Caki2 (cell line): ENCODE results near the gene LANCL2. TPM values are rescaled to one million over a fixed set of nuclear protein-coding genes. Genes with fewer than 3 reads are reported as not detected.

Experiments used
- DNase-seq: peaks from one replicate; pipeline ENCODE4 v3.0.0-alpha.2; 2015; ENCODE audit warnings: low read depth
- in situ Hi-C: cut with HindIII; loops from 2 replicates; pipeline ENCODE4 v1.10.0; 2016; ENCODE audit warnings: low sequenced_read_pairs, low pct_unique_long_range_greater_than_20kb, mixed read lengths
- total RNA-seq: library from RNA; depleted of rRNA; stranded (reverse); fragments of >200 nt; shearing (Covaris generic); gene quantifications from 2 replicates; pipeline ENCODE4 v1.2.3, GENCODE V29; 2014; ENCODE audit warnings: low replicate concordance

Gene LANCL2
- total RNA-seq, 1 experiment from 2014 or later = 14.2 TPM

- in situ Hi-C loops = no loop called here
Observed at GRCh38 chr7:55427800-55428199, 62.7 kb downstream of the LANCL2 start.

GRCh38 chr7:55429835-55430499, 64.8 kb downstream of the LANCL2 start:
- DNase-seq = no peak
- in situ Hi-C loops = no loop called here

More at GRCh38 chr7:55427800-55428199, 62.7 kb downstream of the LANCL2 start:
- DNase-seq = no peak

DNA sequence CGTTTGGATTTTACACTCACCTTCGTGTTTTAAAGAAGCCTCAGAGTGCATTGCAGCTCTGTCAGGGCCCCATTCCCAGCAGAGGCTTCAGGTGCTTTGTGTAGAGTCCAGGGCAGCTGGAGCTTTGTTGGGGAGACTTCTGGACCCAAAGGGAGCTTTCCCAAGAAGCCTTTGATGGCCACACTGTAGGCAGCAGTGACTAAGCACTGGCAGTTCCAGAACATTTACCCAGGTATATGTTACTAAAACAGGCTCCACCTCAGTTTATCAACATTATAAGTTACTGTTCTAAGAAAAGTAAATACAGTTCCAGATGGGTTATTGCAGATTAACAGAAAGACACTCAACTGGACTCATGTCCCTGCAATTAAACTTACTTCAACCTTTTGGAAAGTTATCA, 66.8 kb downstream of the LANCL2 start:
- peak; percentile 40 for DNase-seq
- in situ Hi-C loops = no loop called here

- no peak for DNase-seq
- in situ Hi-C loops = no loop called here
Observed at GRCh38 chr7:55432506-55432905, 67.4 kb downstream of the LANCL2 start.

DNA sequence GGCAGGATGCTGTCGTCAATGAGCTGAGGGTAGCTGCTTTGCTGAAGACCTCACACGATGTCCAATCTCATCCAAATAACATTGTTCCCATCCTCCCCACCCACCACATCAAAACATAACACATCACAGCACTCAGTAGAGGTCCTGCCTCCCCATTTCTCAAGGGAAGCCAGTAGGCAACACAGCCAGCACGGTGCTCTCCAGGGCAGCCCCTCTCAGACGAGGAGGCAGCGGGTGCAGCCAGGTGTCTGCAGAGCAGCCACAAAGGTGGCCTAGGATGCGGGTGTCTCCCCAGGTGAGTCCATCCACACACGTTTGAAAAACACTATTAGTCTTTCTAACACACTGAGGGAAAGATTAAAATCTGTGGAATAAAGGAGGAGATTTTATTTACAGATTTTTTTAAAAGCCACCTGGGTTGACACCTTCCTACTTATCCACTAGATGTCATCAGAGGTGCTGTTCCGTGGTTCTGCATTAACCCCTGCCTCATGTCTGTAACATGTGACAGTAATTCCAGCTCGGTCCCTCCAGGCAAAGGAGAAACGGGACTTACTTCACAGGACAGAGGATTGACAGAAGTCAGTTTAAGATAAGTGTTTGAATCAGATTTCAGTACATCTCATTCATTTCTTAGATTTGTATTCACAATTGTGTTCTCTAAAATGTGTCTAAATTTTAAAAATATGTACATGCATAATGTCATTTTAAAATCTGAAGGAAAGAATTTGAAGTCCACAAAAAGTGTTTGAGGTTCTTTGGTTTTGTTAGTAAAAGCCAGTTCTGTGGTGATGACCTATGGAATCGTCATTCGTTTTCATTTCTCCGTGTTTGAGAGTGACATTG, 68.0 kb downstream of the LANCL2 start:
- in situ Hi-C loops = no loop called here

DNA sequence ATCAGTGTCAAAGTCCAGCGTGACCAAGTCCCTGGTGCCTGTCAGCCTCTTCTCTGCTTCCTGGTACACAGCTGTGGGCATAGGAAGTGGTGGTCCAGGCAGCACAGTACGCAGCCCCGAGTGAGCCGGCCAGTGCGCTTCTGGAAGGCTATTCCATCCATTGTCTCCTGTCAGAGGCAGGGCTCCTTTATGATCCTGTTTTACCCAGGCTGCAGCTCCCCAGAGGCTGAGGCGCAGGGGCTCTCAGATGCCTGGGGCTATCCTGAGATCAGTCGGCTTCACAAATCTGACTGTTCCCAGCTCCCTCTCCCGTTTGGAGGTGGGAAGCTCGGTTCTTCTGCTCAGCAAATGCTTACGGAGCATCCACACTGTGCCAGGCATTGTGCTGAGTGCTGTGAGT, 70.3 kb downstream of the LANCL2 start:
- no peak for DNase-seq
- in situ Hi-C loops = no loop called here

More for the DNA sequence above, 68.0 kb downstream of the LANCL2 start:
- peak; percentile 46 for DNase-seq

DNA sequence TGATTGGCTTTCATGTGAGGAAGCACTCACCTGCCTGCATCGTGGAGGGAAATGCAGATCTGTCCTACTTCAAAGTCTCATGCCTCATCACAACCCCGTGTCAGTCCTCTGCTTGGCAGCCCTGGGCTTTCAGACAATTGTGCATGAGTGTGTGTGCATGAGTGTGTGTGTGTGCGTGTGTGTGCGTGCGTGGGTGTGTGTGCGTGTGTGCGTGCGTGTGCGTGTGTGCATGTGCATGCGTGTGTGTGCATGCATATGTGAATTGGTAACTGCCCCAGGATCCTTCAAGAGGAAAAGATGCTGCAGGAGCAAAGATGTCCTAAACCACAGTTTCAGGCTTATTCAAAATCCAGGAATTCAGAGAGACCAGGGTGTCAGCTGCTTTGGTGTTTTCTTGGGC, 71.3 kb downstream of the LANCL2 start:
- in situ Hi-C loops = no loop called here
- no peak for DNase-seq

DNA sequence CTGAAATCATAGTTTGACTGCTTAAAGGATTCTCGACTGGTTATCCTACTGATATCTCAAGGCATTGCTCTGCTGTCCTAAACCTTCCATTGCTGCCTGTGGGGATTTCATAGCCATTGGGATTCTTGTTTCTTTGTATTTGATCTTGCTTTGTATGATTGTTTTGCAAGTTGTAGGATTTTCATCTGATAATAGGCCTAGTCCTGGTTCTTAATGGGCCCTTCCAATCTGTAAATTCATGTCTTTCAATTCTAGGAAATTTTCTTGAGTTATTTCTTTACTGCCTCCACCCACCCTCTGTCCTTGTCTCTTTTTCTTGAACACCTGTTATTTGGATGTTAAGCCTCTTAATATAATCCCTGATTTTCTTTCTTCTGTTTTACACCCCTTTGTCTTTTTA, 72.2 kb downstream of the LANCL2 start:
- no peak for DNase-seq
- in situ Hi-C loops = no loop called here

DNA sequence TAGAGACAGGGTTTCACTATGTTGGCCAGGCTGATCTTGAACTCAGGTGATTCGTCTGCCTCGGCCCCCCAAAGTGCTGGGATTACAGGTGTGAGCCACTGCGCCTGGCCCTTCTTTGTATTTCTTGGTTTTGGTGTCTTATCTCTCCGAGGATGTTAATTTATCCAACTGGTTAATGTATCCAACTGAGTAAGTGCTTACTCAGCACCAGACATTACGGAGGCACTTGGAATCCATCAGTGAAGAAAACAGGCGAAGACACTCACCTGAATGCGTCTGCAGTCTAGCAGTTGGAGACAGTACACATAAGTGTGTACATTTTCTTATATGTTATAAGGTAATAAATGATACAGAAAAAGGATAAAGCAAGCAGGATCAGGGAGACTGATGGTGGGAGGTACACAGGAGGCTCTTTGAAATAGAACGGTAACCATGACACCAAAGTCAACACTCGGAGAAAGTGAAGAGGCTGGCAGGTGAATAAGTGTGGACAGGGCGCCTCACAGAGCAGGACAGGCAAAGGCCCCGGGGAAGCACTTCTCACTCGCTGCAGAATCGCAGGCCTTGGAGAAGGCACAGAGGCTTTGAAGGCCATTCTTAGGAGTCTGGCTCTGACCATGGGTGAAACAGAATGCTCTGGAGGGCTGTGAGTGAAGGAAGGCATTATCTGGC, 73.1 kb downstream of the LANCL2 start:
- in situ Hi-C loops = no loop called here
- no peak for DNase-seq

DNA sequence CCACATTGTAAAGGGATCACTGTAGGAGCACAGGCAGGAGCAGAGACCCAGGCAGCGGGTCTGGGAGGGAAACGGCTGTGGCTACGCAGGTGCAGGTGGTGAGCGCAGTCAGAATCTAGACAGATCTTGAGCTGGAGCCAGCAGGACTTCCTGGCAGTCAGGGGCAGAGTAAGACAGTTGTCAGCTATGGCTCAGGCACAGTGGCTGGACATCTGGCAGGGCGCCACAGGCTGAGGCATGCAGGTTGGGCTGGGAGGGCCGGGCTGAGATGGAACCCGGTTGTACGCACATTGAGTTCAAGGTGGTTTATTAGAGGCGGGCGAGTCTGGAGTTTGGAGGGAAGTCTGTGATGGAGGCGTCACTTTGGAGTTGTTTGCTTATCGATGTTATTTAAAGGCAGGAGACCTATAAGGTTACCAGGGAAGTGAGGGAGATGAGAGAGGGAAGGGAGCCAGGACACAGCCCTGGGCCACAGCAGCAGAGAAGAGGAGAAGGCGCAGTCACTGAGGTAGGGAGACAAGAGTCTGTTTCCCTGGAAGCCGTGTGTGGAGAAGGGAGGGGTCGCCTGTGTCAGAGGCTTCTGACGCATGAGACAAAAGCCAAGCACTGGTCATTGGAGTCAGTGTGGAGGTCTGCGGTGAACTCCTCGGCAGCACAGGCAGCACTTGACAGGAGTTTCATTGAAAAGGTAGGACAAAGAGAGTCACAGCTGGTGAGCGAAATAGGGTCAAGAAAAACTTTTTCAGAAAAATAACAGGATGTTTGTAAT, 73.8 kb downstream of the LANCL2 start:
- DNase-seq = no peak
- in situ Hi-C loops = no loop called here

DNA sequence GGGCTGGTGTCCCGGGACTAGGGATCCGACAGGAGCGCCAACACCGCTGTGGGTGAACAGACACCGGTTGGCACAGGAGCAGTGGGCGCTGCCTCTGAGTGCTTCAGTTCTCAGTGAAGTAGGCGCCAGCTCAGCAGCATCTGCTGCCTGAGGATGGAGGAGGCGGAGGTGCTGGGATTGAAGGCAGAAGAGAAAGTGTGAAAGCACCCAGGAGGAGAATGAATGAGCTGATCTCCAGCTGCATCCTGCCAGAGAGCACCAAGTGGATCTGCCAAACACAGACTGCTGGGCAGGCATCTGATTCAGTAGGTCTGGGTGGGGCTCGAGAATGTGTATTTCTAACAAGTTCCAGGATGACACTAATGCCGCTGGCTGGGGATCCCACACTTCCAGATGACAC, 74.5 kb downstream of the LANCL2 start:
- in situ Hi-C loops = no loop called here
- no peak for DNase-seq

- in situ Hi-C loops = no loop called here
- no peak for DNase-seq
Observed at GRCh38 chr7:55440040-55440690, 75.0 kb downstream of the LANCL2 start.

DNA sequence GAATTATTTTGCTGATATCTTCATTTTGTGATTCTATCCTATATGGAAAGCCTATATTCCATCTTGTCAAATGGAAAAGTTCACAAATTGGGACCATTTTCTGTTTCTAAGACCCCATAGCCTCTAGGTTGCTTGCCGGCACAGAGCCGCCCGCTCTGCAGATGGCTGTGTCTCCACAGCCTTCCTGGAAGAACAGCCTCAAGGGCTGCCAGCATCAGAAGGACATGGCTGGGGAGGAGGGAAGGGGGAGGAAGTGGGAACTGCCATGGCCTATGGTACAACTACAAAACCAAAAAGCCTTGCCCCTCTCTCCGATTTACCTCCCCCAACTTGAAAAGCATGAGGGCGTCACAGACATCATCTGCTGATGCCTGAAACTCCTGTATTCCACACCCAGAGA, 75.9 kb downstream of the LANCL2 start:
- no peak for DNase-seq
- in situ Hi-C loops = no loop called here

- in situ Hi-C loops = no loop called here
- no peak for DNase-seq
Observed at GRCh38 chr7:55441774-55442522, 76.8 kb downstream of the LANCL2 start.

DNA sequence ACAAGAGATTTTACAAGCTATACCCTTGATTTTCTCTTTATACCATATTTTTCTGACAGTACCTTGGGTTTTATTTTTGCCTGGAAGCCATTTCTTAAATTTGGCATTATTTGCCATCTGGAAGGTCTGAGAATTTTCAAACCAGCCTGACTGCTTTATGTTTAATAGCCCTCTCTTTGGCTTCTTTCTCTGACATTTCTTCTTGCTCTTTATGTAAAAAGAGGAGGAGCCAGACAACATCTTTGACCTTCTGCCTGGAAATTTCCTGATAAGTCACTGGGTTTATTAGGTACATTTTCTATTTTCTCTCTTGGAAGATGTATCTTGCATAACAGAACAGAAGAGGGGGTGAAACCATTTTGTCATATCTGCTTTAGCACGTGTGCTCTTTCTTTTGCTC, 79.6 kb downstream of the LANCL2 start:
- in situ Hi-C loops = no loop called here
- DNase-seq = no peak

DNA sequence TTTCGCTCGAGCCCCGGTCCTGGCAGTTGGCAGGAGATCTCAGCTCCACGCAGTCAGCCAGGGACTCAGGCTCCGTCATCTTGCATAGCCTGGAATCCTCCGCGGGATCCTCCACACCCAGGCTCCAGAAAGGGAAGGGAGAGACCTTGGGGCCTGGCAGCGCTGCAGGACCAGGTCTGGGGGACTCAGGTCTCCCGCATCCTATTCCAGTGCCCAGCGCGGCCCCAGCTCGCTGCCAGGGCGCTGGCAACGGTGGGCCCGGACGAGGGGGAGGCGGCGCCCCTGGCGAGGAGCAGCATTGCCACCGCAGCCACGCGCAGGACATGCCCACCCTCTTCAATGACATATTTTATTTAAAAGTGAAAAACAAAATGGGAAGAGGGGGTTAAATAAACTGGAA, 83.4 kb downstream of the LANCL2 start:
- in situ Hi-C loops = no loop called here
- no peak for DNase-seq

DNA sequence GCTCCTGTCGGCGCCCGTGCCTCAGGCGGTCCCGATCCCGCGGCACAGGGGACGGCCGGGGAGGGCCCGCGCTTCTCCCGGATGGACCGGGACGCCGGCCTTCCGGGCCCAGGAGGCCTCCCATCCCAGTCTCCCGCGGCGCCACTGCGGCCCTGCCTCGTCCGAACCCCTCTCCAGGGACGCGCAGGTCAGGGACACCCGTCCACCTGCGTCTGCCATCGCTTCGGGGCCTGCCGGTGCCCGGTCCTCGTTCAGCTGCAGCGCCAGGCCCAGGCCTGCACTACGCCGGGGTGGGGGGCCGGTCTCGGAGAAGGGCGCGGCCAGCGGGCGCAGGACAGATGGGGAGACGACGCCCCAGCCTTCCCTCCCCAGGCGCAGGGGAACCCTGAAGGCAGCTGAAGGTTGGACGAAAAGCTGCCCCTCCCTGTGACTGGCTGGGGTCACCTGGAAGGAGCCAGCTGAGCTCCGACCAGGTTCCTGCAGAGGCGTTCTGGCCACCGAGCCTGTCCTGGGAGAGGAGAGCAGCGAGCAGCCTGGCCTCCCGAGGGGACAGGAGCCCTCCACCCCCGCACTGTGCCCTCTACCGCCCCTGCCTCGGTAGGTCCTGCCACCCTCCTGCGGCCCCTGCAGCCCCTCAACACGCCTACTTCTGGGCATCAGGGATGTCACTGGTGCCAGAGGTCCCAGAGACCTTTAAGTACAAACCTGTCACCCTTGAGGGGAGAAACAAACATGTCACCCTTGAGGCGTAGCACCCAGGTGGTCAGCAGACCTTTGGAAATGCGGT, 84.3 kb downstream of the LANCL2 start:
- in situ Hi-C loops = no loop called here
- no peak for DNase-seq
